Left renal pelvis (tissue), 4 donors: ENCODE data around the gene ABCA4. TPM values are rescaled to one million over a fixed set of nuclear protein-coding genes. Genes with fewer than 3 reads are reported as not detected.
A peak's percentile ranks its signal among the peaks of the same experiment; 100 is the strongest.

Source experiments
- DNase-seq, 4 donors: peaks; one replicate each; pipeline ENCODE4 v3.0.0-alpha.2; 2013; ENCODE audit warnings: low read depth in 4 of 4, low spot score in 3 of 4
- polyA plus RNA-seq, 4 donors: library from polyadenylated mRNA; unstranded; fragments of 120-200 nt; gene quantifications; one replicate each; pipeline ENCODE4 v1.2.1, GENCODE V29; 2013; ENCODE audit not compliant: insufficient read length in 4 of 4

ABCA4 gene
- polyA plus RNA-seq, 4 donors, result 0.46 to 10.8 (median 7.4) TPM

- DNase-seq, result no peak
Measured at GRCh38 chr1:94056996-94057395, 64.0 kb downstream of the ABCA4 start.

- no peak for DNase-seq
Measured at GRCh38 chr1:94056171-94056570, 64.8 kb downstream of the ABCA4 start.

GRCh38 chr1:94055459-94056122 is 65.4 kb downstream of the ABCA4 start:
- DNase-seq, result no peak

GRCh38 chr1:94050675-94051074 is 70.3 kb downstream of the ABCA4 start:
- no peak for DNase-seq

GRCh38 chr1:94050254-94050653 is 70.7 kb downstream of the ABCA4 start:
- DNase-seq, result no peak

- no peak for DNase-seq
Measured at GRCh38 chr1:94049791-94050190, 71.2 kb downstream of the ABCA4 start.

- DNase-seq, result no peak
Measured at GRCh38 chr1:94048413-94049164, 72.4 kb downstream of the ABCA4 start.

- no peak for DNase-seq
Measured at GRCh38 chr1:94047949-94048348, 73.0 kb downstream of the ABCA4 start.

- peak in 2 of 4 donors; percentile 69 to 75 for DNase-seq
Measured at GRCh38 chr1:94045465-94046056, 75.4 kb downstream of the ABCA4 start.

- no peak for DNase-seq
Measured at GRCh38 chr1:94044891-94045290, 76.1 kb downstream of the ABCA4 start.

GRCh38 chr1:94044290-94044790 is 76.6 kb downstream of the ABCA4 start:
- DNase-seq, result no peak

- DNase-seq, result no peak
Measured at GRCh38 chr1:94043738-94044289, 77.1 kb downstream of the ABCA4 start.

GRCh38 chr1:94042388-94042787 is 78.6 kb downstream of the ABCA4 start:
- DNase-seq, result no peak

- DNase-seq, result no peak
Measured at GRCh38 chr1:94039871-94040569, 80.9 kb downstream of the ABCA4 start.

GRCh38 chr1:94039514-94039870 is 81.5 kb downstream of the ABCA4 start:
- DNase-seq, result peak in 2 of 4 donors; percentile 46 to 48

- DNase-seq, result no peak
Measured at GRCh38 chr1:94038511-94038910, 82.4 kb downstream of the ABCA4 start.

GRCh38 chr1:94037392-94038229 is 83.3 kb downstream of the ABCA4 start:
- DNase-seq, result no peak

- no peak for DNase-seq
Measured at GRCh38 chr1:94036730-94037129, 84.2 kb downstream of the ABCA4 start.

- DNase-seq, result no peak
Measured at GRCh38 chr1:94033849-94034248, 87.1 kb downstream of the ABCA4 start.

GRCh38 chr1:94032637-94033036 is 88.3 kb downstream of the ABCA4 start:
- no peak for DNase-seq
